SK-N-SH treated with all-trans-retinoic acid at 6 μM for 48 hours (cell line): ENCODE measurements around the gene INS.

ENCODE experiments used
- ATAC-seq: fragments of 200-7000 bp; cut with Tn5 transposase; 3 replicates; pipeline ENCODE4 v1.9.1; 2020; ENCODE audit warnings: mild to moderate bottlenecking, moderate library complexity
- BACH2 ChIP-seq: fragments of 250-450 bp; sonication (Bioruptor Pico); IDR thresholded peaks from 2 replicates; pipeline ENCODE4 v1.9.0; 2021; ENCODE audit warnings: mild to moderate bottlenecking, borderline replicate concordance
- CREB5 ChIP-seq: fragments of 250-450 bp; sonication (Bioruptor Pico); IDR thresholded peaks from 2 replicates; pipeline ENCODE4 v1.5.1; 2020; ENCODE audit warnings: low read depth, mild to moderate bottlenecking, moderate library complexity
- CSDC2 ChIP-seq: fragments of 250-450 bp; sonication (Bioruptor Pico); IDR thresholded peaks from 2 replicates; pipeline ENCODE4 v1.5.0; 2020; ENCODE audit warnings: mild to moderate bottlenecking, moderate library complexity
- ESRRG ChIP-seq: fragments of 250-450 bp; sonication (Bioruptor Pico); IDR thresholded peaks from 2 replicates; pipeline ENCODE4 v1.6.1; 2021; ENCODE audit warnings: mild to moderate bottlenecking
- GLIS3 ChIP-seq: fragments of 250-450 bp; sonication (Bioruptor Pico); IDR thresholded peaks from 2 replicates; pipeline ENCODE4 v1.5.0; 2020; ENCODE audit warnings: mild to moderate bottlenecking, moderate library complexity
- ISL1 ChIP-seq: fragments of 250-450 bp; sonication (Bioruptor Pico); IDR thresholded peaks from 2 replicates; pipeline ENCODE4 v2.1.2; 2022; ENCODE audit warnings: mild to moderate bottlenecking, moderate library complexity
- OSR1 ChIP-seq: fragments of 250-450 bp; sonication (Bioruptor Pico); IDR thresholded peaks from 2 replicates; pipeline ENCODE4 v1.8.0; 2022; ENCODE audit warnings: moderate library complexity, mild to moderate bottlenecking, inconsistent platforms
- PPARA ChIP-seq: fragments of 250-450 bp; sonication (Bioruptor Pico); IDR thresholded peaks from 2 replicates; pipeline ENCODE4 v1.5.0; 2020; ENCODE audit warnings: mild to moderate bottlenecking, borderline replicate concordance
- RARB ChIP-seq: fragments of 250-450 bp; sonication (Bioruptor Pico); IDR thresholded peaks from 2 replicates; pipeline ENCODE4 v1.8.0; 2021; ENCODE audit warnings: mild to moderate bottlenecking, moderate library complexity
- SNAI2 ChIP-seq: fragments of 250-450 bp; sonication (Bioruptor Pico); IDR thresholded peaks from 2 replicates; pipeline ENCODE4 v1.5.0; 2020; ENCODE audit warnings: mild to moderate bottlenecking, moderate library complexity
- TCF4 ChIP-seq: fragments of 250-450 bp; sonication (Bioruptor Pico); IDR thresholded peaks from 2 replicates; pipeline ENCODE4 v1.8.0; 2021; ENCODE audit warnings: mild to moderate bottlenecking, moderate library complexity, borderline replicate concordance
- ZC3H10 ChIP-seq: fragments of 250-450 bp; sonication (Bioruptor Pico); IDR thresholded peaks from 2 replicates; pipeline ENCODE4 v1.5.1; 2021; ENCODE audit warnings: mild to moderate bottlenecking, moderate library complexity
- ZFP3 ChIP-seq: fragments of 250-450 bp; sonication (Bioruptor Pico); IDR thresholded peaks from 2 replicates; pipeline ENCODE4 v1.5.0; 2020; ENCODE audit warnings: mild to moderate bottlenecking, moderate library complexity
- ZFP30 ChIP-seq: fragments of 450-650 bp; formaldehyde crosslinking; IDR thresholded peaks from 2 replicates; pipeline ENCODE4 v1.5.0; 2022; ENCODE audit warnings: mild to moderate bottlenecking, moderate library complexity
- ZNF565 ChIP-seq: fragments of 450-650 bp; formaldehyde crosslinking; conservative IDR thresholded peaks from 2 replicates; pipeline ENCODE4 v1.5.0; 2020; ENCODE audit warnings: low read depth, mild to moderate bottlenecking, moderate library complexity
- ZNF70 ChIP-seq: fragments of 450-650 bp; formaldehyde crosslinking; IDR thresholded peaks from 2 replicates; pipeline ENCODE4 v1.5.0; 2020; ENCODE audit warnings: mild to moderate bottlenecking, moderate library complexity
- ZNF8 ChIP-seq: fragments of 450-650 bp; formaldehyde crosslinking; IDR thresholded peaks from 2 replicates; pipeline ENCODE4 v1.5.0; 2020; ENCODE audit warnings: mild to moderate bottlenecking, moderate library complexity
- TF ChIP-seq, protein P1 (sequence below): fragments of 250-450 bp; sonication (Bioruptor Pico); IDR thresholded peaks from 2 replicates; pipeline ENCODE4 v1.5.0; 2020; ENCODE audit warnings: mild to moderate bottlenecking, moderate library complexity
- TF ChIP-seq, protein P2 (sequence below): fragments of 250-450 bp; sonication (Bioruptor Pico); IDR thresholded peaks from 2 replicates; pipeline ENCODE4 v1.8.0; 2020; ENCODE audit warnings: mild to moderate bottlenecking, moderate library complexity, borderline replicate concordance
- TF ChIP-seq, protein P3 (sequence below): fragments of 250-450 bp; sonication (Bioruptor Pico); IDR thresholded peaks from 2 replicates; pipeline ENCODE4 v1.8.0; 2021; ENCODE audit warnings: low read depth, mild to moderate bottlenecking, moderate library complexity, borderline replicate concordance

Gene INS

GRCh38 chr11:2129308-2129698 lies 31.7 kb downstream of the INS start:
- ATAC-seq, result no peak
- TF ChIP-seq ZC3H10 (no peak), CSDC2 (CRISPR knock-in tag) (no peak), TCF4 (CRISPR knock-in tag) (no peak), CREB5 (CRISPR knock-in tag) (no peak), BACH2 (CRISPR knock-in tag) (no peak), ZNF565 (no peak)
- TF ChIP-seq, protein P1, sequence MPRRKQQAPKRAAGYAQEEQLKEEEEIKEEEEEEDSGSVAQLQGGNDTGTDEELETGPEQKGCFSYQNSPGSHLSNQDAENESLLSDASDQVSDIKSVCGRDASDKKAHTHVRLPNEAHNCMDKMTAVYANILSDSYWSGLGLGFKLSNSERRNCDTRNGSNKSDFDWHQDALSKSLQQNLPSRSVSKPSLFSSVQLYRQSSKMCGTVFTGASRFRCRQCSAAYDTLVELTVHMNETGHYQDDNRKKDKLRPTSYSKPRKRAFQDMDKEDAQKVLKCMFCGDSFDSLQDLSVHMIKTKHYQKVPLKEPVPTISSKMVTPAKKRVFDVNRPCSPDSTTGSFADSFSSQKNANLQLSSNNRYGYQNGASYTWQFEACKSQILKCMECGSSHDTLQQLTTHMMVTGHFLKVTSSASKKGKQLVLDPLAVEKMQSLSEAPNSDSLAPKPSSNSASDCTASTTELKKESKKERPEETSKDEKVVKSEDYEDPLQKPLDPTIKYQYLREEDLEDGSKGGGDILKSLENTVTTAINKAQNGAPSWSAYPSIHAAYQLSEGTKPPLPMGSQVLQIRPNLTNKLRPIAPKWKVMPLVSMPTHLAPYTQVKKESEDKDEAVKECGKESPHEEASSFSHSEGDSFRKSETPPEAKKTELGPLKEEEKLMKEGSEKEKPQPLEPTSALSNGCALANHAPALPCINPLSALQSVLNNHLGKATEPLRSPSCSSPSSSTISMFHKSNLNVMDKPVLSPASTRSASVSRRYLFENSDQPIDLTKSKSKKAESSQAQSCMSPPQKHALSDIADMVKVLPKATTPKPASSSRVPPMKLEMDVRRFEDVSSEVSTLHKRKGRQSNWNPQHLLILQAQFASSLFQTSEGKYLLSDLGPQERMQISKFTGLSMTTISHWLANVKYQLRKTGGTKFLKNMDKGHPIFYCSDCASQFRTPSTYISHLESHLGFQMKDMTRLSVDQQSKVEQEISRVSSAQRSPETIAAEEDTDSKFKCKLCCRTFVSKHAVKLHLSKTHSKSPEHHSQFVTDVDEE, result no peak

DNA sequence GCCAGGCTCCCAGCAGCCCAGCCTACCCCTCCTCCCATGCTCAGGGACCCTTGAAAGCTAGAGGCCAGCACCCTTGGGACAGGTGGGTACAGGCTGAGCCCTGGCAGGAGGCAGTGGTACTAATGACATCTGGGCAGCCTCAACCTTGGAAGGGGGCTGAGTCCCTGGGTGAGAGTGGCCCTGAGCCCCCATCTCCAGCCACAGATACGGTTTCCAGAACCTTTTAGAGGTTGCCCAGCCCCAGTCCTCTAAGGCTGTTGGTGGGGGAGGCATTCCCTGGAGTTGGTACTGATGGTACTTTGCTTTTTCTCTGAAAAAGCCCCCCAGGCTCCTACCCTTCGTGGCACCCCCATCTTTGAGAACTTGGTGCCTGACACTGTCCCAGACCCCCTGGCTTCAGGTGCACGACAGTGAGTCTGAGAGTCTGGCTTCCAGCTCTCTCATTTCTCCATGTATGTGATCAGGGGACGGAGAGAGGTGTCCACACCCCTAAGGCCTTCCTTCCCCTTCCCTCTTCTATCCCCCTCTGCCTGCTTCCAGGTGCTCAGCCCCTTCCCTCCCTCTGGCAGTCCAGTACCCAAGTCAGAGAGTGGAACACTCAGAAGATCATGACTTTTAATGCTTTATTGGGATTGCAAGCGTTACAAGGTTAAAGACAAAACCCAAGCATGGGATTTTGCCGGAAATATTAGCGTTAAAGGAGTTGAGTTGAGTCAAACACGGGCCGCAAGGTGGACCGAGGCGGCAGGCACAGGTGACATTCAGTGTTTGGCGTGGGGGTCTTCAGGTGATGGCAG lies 32.3 kb downstream of the INS start:
- no peak for TF ChIP-seq CREB5 (CRISPR knock-in tag)
- TF ChIP-seq ZFP30, result no peak
- no peak for TF ChIP-seq ESRRG (CRISPR knock-in tag)
- TF ChIP-seq, protein P2, sequence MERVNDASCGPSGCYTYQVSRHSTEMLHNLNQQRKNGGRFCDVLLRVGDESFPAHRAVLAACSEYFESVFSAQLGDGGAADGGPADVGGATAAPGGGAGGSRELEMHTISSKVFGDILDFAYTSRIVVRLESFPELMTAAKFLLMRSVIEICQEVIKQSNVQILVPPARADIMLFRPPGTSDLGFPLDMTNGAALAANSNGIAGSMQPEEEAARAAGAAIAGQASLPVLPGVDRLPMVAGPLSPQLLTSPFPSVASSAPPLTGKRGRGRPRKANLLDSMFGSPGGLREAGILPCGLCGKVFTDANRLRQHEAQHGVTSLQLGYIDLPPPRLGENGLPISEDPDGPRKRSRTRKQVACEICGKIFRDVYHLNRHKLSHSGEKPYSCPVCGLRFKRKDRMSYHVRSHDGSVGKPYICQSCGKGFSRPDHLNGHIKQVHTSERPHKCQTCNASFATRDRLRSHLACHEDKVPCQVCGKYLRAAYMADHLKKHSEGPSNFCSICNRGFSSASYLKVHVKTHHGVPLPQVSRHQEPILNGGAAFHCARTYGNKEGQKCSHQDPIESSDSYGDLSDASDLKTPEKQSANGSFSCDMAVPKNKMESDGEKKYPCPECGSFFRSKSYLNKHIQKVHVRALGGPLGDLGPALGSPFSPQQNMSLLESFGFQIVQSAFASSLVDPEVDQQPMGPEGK (CRISPR knock-in tag), result no peak
- no peak for TF ChIP-seq ZNF8
- no peak for TF ChIP-seq BACH2 (CRISPR knock-in tag)
- TF ChIP-seq PPARA (CRISPR knock-in tag), result no peak
- TF ChIP-seq GLIS3 (CRISPR knock-in tag), result no peak
- TF ChIP-seq OSR1 (CRISPR knock-in tag), result no peak
- no peak for TF ChIP-seq CSDC2 (CRISPR knock-in tag)
- no peak for TF ChIP-seq ZNF70 (CRISPR knock-in tag)
- TF ChIP-seq SNAI2, result no peak
- no peak for TF ChIP-seq ISL1 (CRISPR knock-in tag)
- ATAC-seq, result no peak

DNA sequence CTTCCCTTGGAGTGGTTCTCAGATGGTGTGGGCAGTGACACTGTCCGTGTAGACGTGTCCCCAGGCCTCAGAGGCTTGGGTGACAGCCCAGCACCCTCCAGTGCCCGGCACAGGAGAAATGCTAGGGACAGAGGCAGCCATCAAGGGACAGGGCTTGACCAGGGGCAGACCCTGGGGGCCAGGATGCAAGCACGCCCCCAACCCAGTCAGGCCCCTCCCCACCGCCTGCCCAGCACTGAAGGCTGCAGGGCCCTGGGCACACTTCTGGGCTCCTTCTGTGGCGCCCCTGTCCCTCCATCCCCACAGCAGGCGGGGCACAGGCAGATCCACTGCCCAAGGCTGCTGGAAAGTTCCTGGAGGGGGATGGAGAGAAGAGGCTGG lies 32.9 kb downstream of the INS start:
- TF ChIP-seq ZFP30 (no peak), SNAI2 (no peak), OSR1 (CRISPR knock-in tag) (no peak), ESRRG (CRISPR knock-in tag) (no peak), TCF4 (CRISPR knock-in tag) (no peak), PPARA (CRISPR knock-in tag) (no peak), ZC3H10 (no peak), ZFP3 (CRISPR knock-in tag) (no peak), CREB5 (CRISPR knock-in tag) (no peak), RARB (CRISPR knock-in tag) (no peak), ZNF565 (no peak), ZNF70 (CRISPR knock-in tag) (no peak)
- TF ChIP-seq, protein P2 (CRISPR knock-in tag), result no peak
- TF ChIP-seq, protein P3, sequence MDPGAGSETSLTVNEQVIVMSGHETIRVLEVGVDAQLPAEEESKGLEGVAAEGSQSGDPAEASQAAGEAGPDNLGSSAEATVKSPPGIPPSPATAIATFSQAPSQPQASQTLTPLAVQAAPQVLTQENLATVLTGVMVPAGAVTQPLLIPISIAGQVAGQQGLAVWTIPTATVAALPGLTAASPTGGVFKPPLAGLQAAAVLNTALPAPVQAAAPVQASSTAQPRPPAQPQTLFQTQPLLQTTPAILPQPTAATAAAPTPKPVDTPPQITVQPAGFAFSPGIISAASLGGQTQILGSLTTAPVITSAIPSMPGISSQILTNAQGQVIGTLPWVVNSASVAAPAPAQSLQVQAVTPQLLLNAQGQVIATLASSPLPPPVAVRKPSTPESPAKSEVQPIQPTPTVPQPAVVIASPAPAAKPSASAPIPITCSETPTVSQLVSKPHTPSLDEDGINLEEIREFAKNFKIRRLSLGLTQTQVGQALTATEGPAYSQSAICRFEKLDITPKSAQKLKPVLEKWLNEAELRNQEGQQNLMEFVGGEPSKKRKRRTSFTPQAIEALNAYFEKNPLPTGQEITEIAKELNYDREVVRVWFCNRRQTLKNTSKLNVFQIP, result no peak
- ATAC-seq, result no peak
